GM18858 (cell line): ENCODE results near the gene NELL1.

Source experiments
- ATAC-seq: cut with Tn5 transposase; IDR thresholded peaks from one replicate; pipeline ENCODE4 v1.9.1; 2021; ENCODE audit not compliant: unreplicated experiment

NELL1 gene

GRCh38 chr11:21301981-21302380, 632.6 kb downstream of the NELL1 start:
- no peak for ATAC-seq

GRCh38 chr11:21306739-21307358, 637.5 kb downstream of the NELL1 start:
- ATAC-seq, result no peak

- ATAC-seq, result no peak
These were observed 638.5 kb downstream of the NELL1 start for GRCh38 chr11:21307874-21308273.

- ATAC-seq, result no peak
These were observed 647.2 kb downstream of the NELL1 start for GRCh38 chr11:21316591-21316990.

GRCh38 chr11:21321072-21321471, 651.7 kb downstream of the NELL1 start:
- ATAC-seq, result no peak

GRCh38 chr11:21321530-21321929, 652.1 kb downstream of the NELL1 start:
- ATAC-seq, result no peak

GRCh38 chr11:21323617-21324016, 654.2 kb downstream of the NELL1 start:
- no peak for ATAC-seq

- no peak for ATAC-seq
These were observed 673.8 kb downstream of the NELL1 start for GRCh38 chr11:21343204-21343603.

- ATAC-seq, result no peak
These were observed 677.0 kb downstream of the NELL1 start for GRCh38 chr11:21346361-21346760.

- ATAC-seq, result no peak
These were observed 681.2 kb downstream of the NELL1 start for GRCh38 chr11:21350613-21351012.

GRCh38 chr11:21353425-21353824, 684.0 kb downstream of the NELL1 start:
- no peak for ATAC-seq

- ATAC-seq, result no peak
These were observed 695.7 kb downstream of the NELL1 start for GRCh38 chr11:21364866-21365624.

- ATAC-seq, result no peak
These were observed 700.6 kb downstream of the NELL1 start for GRCh38 chr11:21369947-21370346.

- ATAC-seq, result no peak
These were observed 701.7 kb downstream of the NELL1 start for GRCh38 chr11:21371044-21371443.

- no peak for ATAC-seq
These were observed 703.3 kb downstream of the NELL1 start for GRCh38 chr11:21372672-21373071.

- no peak for ATAC-seq
These were observed 705.0 kb downstream of the NELL1 start for GRCh38 chr11:21374376-21374775.

GRCh38 chr11:21385669-21386440, 716.5 kb downstream of the NELL1 start:
- no peak for ATAC-seq

- ATAC-seq, result no peak
These were observed 721.0 kb downstream of the NELL1 start for GRCh38 chr11:21390430-21390829.

- no peak for ATAC-seq
These were observed 727.1 kb downstream of the NELL1 start for GRCh38 chr11:21396342-21397008.

GRCh38 chr11:21398195-21398594, 728.8 kb downstream of the NELL1 start:
- no peak for ATAC-seq

GRCh38 chr11:21401496-21401895, 732.1 kb downstream of the NELL1 start:
- no peak for ATAC-seq
